ENCODE measurements around the gene DOCK7. TPM values are rescaled to one million over a fixed set of nuclear protein-coding genes. Genes with fewer than 3 reads are reported as not detected.

The DOCK7 gene
- total RNA-seq, 1 experiment from 2014 or later = 57.2 TPM

DNA sequence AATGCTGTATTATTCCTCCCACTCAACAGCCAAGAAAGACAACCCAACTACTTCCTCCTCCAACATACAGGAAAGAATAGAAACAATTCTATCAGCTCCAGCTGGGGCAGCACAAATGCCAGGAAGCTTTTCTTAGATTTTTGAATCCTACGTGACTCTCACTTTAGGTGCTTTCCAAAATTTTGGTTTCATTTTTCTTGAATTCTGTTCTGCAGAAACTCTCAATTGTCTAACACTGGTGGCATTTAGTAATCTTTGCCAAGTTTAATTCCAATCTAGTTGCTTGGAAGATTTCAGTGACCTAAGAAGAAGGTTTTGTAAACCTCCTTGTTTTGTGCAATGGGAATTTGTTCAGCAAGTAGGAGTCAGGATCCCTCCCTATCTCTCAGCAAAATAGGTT lies 37.1 kb upstream of the DOCK7 start:
- TF ChIP-seq, protein P1, sequence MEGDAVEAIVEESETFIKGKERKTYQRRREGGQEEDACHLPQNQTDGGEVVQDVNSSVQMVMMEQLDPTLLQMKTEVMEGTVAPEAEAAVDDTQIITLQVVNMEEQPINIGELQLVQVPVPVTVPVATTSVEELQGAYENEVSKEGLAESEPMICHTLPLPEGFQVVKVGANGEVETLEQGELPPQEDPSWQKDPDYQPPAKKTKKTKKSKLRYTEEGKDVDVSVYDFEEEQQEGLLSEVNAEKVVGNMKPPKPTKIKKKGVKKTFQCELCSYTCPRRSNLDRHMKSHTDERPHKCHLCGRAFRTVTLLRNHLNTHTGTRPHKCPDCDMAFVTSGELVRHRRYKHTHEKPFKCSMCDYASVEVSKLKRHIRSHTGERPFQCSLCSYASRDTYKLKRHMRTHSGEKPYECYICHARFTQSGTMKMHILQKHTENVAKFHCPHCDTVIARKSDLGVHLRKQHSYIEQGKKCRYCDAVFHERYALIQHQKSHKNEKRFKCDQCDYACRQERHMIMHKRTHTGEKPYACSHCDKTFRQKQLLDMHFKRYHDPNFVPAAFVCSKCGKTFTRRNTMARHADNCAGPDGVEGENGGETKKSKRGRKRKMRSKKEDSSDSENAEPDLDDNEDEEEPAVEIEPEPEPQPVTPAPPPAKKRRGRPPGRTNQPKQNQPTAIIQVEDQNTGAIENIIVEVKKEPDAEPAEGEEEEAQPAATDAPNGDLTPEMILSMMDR (IDR thresholded peaks at IDR 0.05) = no peak
- TF ChIP-seq SIN3A (IDR thresholded peaks at IDR 0.05; ENCODE audit: borderline replicate concordance, insufficient read depth, low read depth, low read length) (no peak), TCF7L2 (IDR thresholded peaks at IDR 0.05; ENCODE audit: low read depth, low read length) (no peak)
- TF ChIP-seq, protein P2, sequence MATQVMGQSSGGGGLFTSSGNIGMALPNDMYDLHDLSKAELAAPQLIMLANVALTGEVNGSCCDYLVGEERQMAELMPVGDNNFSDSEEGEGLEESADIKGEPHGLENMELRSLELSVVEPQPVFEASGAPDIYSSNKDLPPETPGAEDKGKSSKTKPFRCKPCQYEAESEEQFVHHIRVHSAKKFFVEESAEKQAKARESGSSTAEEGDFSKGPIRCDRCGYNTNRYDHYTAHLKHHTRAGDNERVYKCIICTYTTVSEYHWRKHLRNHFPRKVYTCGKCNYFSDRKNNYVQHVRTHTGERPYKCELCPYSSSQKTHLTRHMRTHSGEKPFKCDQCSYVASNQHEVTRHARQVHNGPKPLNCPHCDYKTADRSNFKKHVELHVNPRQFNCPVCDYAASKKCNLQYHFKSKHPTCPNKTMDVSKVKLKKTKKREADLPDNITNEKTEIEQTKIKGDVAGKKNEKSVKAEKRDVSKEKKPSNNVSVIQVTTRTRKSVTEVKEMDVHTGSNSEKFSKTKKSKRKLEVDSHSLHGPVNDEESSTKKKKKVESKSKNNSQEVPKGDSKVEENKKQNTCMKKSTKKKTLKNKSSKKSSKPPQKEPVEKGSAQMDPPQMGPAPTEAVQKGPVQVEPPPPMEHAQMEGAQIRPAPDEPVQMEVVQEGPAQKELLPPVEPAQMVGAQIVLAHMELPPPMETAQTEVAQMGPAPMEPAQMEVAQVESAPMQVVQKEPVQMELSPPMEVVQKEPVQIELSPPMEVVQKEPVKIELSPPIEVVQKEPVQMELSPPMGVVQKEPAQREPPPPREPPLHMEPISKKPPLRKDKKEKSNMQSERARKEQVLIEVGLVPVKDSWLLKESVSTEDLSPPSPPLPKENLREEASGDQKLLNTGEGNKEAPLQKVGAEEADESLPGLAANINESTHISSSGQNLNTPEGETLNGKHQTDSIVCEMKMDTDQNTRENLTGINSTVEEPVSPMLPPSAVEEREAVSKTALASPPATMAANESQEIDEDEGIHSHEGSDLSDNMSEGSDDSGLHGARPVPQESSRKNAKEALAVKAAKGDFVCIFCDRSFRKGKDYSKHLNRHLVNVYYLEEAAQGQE (IDR thresholded peaks at IDR 0.05; ENCODE audit: insufficient read depth in 1 of 2, low read depth in 2 of 2, low read length in 1 of 2) = no peak
- Histone ChIP-seq H3K27ac (ENCODE audit: low read length) (peak overlapping the region; percentile 48; the same call in 1 of the 2 replicates), H3K36me3 (ENCODE audit: control insufficient read depth, insufficient read depth, low read length) (no peaks in the 10 kb centered on the region), H3K27me3 (ENCODE audit: control insufficient read depth, insufficient read depth, low read length) (no peaks in the 10 kb centered on the region), H3K4me3 (ENCODE audit: low read depth in 2 of 2, low read length in 2 of 2) (no peak overlapping the region), H3K9me3 (ENCODE audit: control insufficient read depth, insufficient read depth, low read depth, low read length) (no peaks in the 10 kb centered on the region), H3K4me1 (ENCODE audit: control insufficient read depth, insufficient read depth, low read length) (peaks cover 14% of the 10 kb centered on the region)
- in situ Hi-C loops (cut with HindIII; ENCODE audit: low pct_unique_long_range_greater_than_20kb, low sequenced_read_pairs) = no loop called here
- POLR2A ChIA-PET = no interaction called here
- no peak for DNase-seq (ENCODE audit: low read depth, low spot score)
- no peak for ATAC-seq
- intact Hi-C loops (cut with micrococcal nuclease; ENCODE audit: unreplicated experiment) = no loop called here
- BruUV-seq (replicated peaks) = no TSS peak
- CTCF ChIA-PET = no interaction called here

DNA sequence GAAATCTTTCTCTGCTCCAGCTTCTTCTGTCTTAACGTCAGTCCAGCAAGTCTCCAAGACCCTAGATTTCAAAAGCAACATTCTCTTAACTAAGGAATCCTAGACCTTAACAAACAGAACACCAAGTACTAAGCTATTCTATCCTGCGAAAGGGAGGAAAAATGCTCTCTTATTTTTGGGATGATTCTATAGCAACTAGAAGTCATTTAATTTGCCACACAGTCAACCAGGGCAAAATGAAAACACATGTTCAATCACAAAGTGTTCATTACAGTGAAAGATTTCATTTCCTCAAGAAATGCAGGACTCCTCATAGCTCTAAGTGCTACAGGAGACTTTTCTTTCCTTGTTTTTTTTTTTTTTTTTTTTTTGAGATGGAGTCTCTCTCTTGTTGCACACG lies 36.2 kb upstream of the DOCK7 start:
- Histone ChIP-seq H3K27me3 (ENCODE audit: control insufficient read depth, insufficient read depth, low read length) (no peaks in the 10 kb centered on the region), H3K4me3 (ENCODE audit: low read depth in 2 of 2, low read length in 2 of 2) (no peak overlapping the region), H3K4me1 (ENCODE audit: control insufficient read depth, insufficient read depth, low read length) (peaks cover 14% of the 10 kb centered on the region), H3K9me3 (ENCODE audit: control insufficient read depth, insufficient read depth, low read depth, low read length) (no peaks in the 10 kb centered on the region), H3K36me3 (ENCODE audit: control insufficient read depth, insufficient read depth, low read length) (no peaks in the 10 kb centered on the region), H3K27ac (ENCODE audit: low read length) (no peak overlapping the region)
- no peak for ATAC-seq
- intact Hi-C loops (cut with micrococcal nuclease; ENCODE audit: unreplicated experiment) = no loop called here
- in situ Hi-C loops (cut with HindIII; ENCODE audit: low pct_unique_long_range_greater_than_20kb, low sequenced_read_pairs) = no loop called here
- ChIA-PET CTCF (no interaction called here), POLR2A (no interaction called here)
- no peak for DNase-seq (ENCODE audit: low read depth, low spot score)
- no TSS peak for BruUV-seq (replicated peaks)
- TF ChIP-seq TCF7L2 (IDR thresholded peaks at IDR 0.05; ENCODE audit: low read depth, low read length) (no peak), SIN3A (IDR thresholded peaks at IDR 0.05; ENCODE audit: borderline replicate concordance, insufficient read depth, low read depth, low read length) (no peak)
- TF ChIP-seq, protein P2 (IDR thresholded peaks at IDR 0.05; ENCODE audit: insufficient read depth in 1 of 2, low read depth in 2 of 2, low read length in 1 of 2) = no peak
- TF ChIP-seq, protein P1 (IDR thresholded peaks at IDR 0.05) = no peak
